ENCODE data around the gene SAMHD1. TPM values are rescaled to one million over a fixed set of nuclear protein-coding genes. Genes with fewer than 3 reads are reported as not detected.
A peak's percentile ranks its signal among the peaks of the same experiment; 100 is the strongest.

Gene SAMHD1
- total and polyA plus RNA-seq, 2 of the 13 experiments (the other 11 are each of a cell fraction or from before 2014, with no cell fraction given), result 16.9 to 43.5 TPM

DNA sequence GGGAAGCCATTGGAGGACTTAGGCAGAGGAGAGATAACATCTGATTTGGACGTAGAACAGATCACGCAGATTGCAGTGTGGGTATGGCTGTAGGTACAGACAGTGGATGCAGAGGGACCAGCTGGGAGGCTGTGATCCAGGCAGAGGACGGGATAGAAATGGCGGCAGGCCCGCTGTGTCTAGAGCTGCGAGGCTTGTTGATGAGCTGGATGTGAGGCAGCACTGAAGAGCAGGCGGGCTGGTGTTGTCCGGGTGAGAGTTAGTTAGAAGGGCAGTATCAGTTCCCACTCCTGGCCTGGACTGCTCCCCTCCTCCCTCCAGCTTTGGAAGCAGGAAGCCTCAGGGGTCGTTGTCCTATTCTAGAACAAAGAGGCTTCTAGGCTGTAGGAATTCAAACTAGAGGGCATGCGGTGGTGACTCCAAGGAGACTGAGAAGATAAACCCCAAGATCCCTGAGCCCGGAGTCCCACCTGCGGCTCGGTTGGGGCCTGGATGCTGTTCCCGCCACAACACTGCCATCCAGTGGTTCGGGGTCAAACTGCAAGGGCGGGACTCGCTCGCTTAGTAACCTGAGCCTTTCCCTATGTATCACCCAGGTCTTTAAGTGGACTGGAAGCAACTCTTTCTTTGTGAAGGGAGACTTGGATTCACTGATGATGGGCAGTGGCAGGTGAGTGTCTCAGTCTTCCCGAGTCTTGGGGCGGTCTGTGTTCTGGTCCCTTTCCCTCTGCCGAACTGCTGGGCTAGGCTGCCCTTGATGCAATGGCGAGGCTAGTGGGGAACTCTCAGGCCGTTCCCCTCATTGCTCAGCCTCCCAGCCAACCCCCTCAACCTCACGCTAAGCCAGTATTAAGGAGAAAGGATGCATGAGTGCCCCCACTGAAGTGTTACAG lies 64.4 kb downstream of the SAMHD1 start (continued):
- TF ChIP-seq, protein P1, sequence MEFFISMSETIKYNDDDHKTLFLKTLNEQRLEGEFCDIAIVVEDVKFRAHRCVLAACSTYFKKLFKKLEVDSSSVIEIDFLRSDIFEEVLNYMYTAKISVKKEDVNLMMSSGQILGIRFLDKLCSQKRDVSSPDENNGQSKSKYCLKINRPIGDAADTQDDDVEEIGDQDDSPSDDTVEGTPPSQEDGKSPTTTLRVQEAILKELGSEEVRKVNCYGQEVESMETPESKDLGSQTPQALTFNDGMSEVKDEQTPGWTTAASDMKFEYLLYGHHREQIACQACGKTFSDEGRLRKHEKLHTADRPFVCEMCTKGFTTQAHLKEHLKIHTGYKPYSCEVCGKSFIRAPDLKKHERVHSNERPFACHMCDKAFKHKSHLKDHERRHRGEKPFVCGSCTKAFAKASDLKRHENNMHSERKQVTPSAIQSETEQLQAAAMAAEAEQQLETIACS (CRISPR knock-in tag; IDR thresholded peaks at IDR 0.05), result no peak
- TF ChIP-seq KDM3A (CRISPR knock-in tag; IDR thresholded peaks at IDR 0.05; ENCODE audit: low read depth) (no peak), ZNF20 (CRISPR knock-in tag; IDR thresholded peaks at IDR 0.05) (no peak), SP5 (CRISPR knock-in tag; IDR thresholded peaks at IDR 0.05; ENCODE audit: borderline replicate concordance, low read depth) (no peak), ZNF3 (CRISPR knock-in tag; IDR thresholded peaks at IDR 0.05) (no peak), ETV5 (CRISPR knock-in tag; IDR thresholded peaks at IDR 0.05; ENCODE audit: borderline replicate concordance) (no peak), ZNF496 (CRISPR knock-in tag; IDR thresholded peaks at IDR 0.05; ENCODE audit: insufficient replicate concordance) (no peak), IRF2 (CRISPR knock-in tag; IDR thresholded peaks at IDR 0.05) (peak; percentile 71), ZNF563 (CRISPR knock-in tag; IDR thresholded peaks at IDR 0.05) (0 out of 2 replicates have a peak, but pooled peaks have one; percentile 31), ZBTB7A (CRISPR knock-in tag; IDR thresholded peaks at IDR 0.05) (no peak), NFKB2 (CRISPR knock-in tag; IDR thresholded peaks at IDR 0.05; ENCODE audit: borderline replicate concordance) (peak; percentile 68; the same call in 1 of the 2 replicates), SP4 (CRISPR knock-in tag; IDR thresholded peaks at IDR 0.05) (no peak), ZSCAN20 (CRISPR knock-in tag; IDR thresholded peaks at IDR 0.05; ENCODE audit: borderline replicate concordance) (no peak), TCF12 (IDR thresholded peaks at IDR 0.05) (no peak), TCF12 (CRISPR knock-in tag; IDR thresholded peaks at IDR 0.05) (peak; percentile 74; the same call in 1 of the 2 replicates), SMARCE1 (IDR thresholded peaks at IDR 0.05; ENCODE audit: borderline replicate concordance) (no peak), HNRNPK (IDR thresholded peaks at IDR 0.05; ENCODE audit: low read depth, low read length, poor library complexity, severe bottlenecking) (no peak), ZNF343 (CRISPR knock-in tag; IDR thresholded peaks at IDR 0.05) (no peak), ZNF572 (CRISPR knock-in tag; IDR thresholded peaks at IDR 0.05) (peak; percentile 58; the same call in 1 of the 2 replicates), MEF2D (CRISPR knock-in tag; IDR thresholded peaks at IDR 0.05) (peak; percentile 37; the same call in 1 of the 2 replicates)
- TF ChIP-seq, protein P2, sequence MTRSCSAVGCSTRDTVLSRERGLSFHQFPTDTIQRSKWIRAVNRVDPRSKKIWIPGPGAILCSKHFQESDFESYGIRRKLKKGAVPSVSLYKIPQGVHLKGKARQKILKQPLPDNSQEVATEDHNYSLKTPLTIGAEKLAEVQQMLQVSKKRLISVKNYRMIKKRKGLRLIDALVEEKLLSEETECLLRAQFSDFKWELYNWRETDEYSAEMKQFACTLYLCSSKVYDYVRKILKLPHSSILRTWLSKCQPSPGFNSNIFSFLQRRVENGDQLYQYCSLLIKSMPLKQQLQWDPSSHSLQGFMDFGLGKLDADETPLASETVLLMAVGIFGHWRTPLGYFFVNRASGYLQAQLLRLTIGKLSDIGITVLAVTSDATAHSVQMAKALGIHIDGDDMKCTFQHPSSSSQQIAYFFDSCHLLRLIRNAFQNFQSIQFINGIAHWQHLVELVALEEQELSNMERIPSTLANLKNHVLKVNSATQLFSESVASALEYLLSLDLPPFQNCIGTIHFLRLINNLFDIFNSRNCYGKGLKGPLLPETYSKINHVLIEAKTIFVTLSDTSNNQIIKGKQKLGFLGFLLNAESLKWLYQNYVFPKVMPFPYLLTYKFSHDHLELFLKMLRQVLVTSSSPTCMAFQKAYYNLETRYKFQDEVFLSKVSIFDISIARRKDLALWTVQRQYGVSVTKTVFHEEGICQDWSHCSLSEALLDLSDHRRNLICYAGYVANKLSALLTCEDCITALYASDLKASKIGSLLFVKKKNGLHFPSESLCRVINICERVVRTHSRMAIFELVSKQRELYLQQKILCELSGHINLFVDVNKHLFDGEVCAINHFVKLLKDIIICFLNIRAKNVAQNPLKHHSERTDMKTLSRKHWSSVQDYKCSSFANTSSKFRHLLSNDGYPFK (CRISPR knock-in tag; IDR thresholded peaks at IDR 0.05; ENCODE audit: borderline replicate concordance), result no peak; the same call in 1 of the 2 replicates
